Jurkat, Clone E6-1 (cell line): Measurements from ENCODE around the gene CPED1.

Experiments
- DNase-seq: peaks from one replicate; pipeline ENCODE4 v3.0.0-alpha.2; 2011; ENCODE audit warnings: low read depth, low spot score
- H3K4me3 ChIP-seq: 2 replicates; pipeline ENCODE4 v1.5.1; 2011; ENCODE audit warnings: mild to moderate bottlenecking, low read length, control low read depth, moderate library complexity

Gene CPED1

GRCh38 chr7:121342631-121343030 is 354.1 kb downstream of the CPED1 start:
- no peak for DNase-seq
- no peak overlapping the region for H3K4me3 ChIP-seq

GRCh38 chr7:121343302-121343701 is 354.8 kb downstream of the CPED1 start:
- DNase-seq, result no peak
- H3K4me3 ChIP-seq, result no peak overlapping the region

- no peak for DNase-seq
- no peak overlapping the region for H3K4me3 ChIP-seq
Observed at GRCh38 chr7:121344093-121344492, 355.6 kb downstream of the CPED1 start.

GRCh38 chr7:121344497-121344896 is 356.0 kb downstream of the CPED1 start:
- no peak for DNase-seq

More at GRCh38 chr7:121344497-121344896, 356.0 kb downstream of the CPED1 start:
- no peak overlapping the region for H3K4me3 ChIP-seq
